Adrenal gland (tissue), 12 donors: ENCODE results near the gene LRRC26. TPM values are rescaled to one million over a fixed set of nuclear protein-coding genes. Genes with fewer than 3 reads are reported as not detected.

Experiments used
- DNase-seq, 7 donors: peaks; one replicate each; pipeline ENCODE4 v3.0.0-alpha.2; 2019 to 2020
- H3K27ac ChIP-seq, 5 donors: fragments of 200-600 bp; sonication (generic) in 4 of 5; 1 replicate in 3 of 5; 2 replicates in 2 of 5; pipeline versions ENCODE4 v1.5.1 to v1.8.0; 2016 to 2020; ENCODE audit warnings: mild to moderate bottlenecking in 1 of 5
- H3K27me3 ChIP-seq: fragments of 200-600 bp; 2 replicates; pipeline ENCODE4 v1.8.0; 2021
- H3K36me3 ChIP-seq, 2 donors: fragments of 200-600 bp; replicated peaks in 1 of 2; 1 replicate in 1 of 2; 2 replicates in 1 of 2; pipeline versions ENCODE4 v1.5.1 to v1.8.0; 2018 to 2022
- H3K4me1 ChIP-seq, 2 donors: fragments of 200-600 bp; replicated peaks in 1 of 2; 1 replicate in 1 of 2; 2 replicates in 1 of 2; pipeline versions ENCODE4 v1.5.1 to v1.8.0; 2018 to 2021
- H3K4me3 ChIP-seq, 4 donors: fragments of 200-600 bp; sonication (generic) in 3 of 4; one replicate each; pipeline ENCODE4 v1.5.1; 2016 to 2018
- H3K9me3 ChIP-seq, 3 donors: fragments of 200-600 bp; sonication (generic) in 1 of 3; replicated peaks in 1 of 3; 1 replicate in 2 of 3; 2 replicates in 1 of 3; pipeline versions ENCODE4 v1.5.1 to v1.8.0; 2016 to 2021
- CTCF ChIP-seq, 6 experiments: fragments of 450-650 bp in 4 of 6; fragments of 200-600 bp in 2 of 6; sonication (generic) in 1 of 6; IDR thresholded peaks; 1 replicate in 5 of 6; 2 replicates in 1 of 6; pipeline versions ENCODE4 v1.5.1 to v1.8.0; 2016 to 2021; ENCODE audit warnings: antibody characterized with exemption in 6 of 6, mild to moderate bottlenecking in 2 of 6, moderate library complexity in 1 of 6
- POLR2A ChIP-seq, 2 donors: fragments of 450-650 bp; IDR thresholded peaks; one replicate each; pipeline ENCODE4 v1.6.1; 2017; ENCODE audit warnings: antibody characterized with exemption in 2 of 2, mild to moderate bottlenecking in 2 of 2, moderate library complexity in 1 of 2
- WGBS, 4 donors: extraction: QIAGEN DNeasy Blood & Tissue Kit in 2 of 4; methylation state at CpG; one replicate each; pipeline versions ENCODE4 v1.1.5 to v1.1.7; 2013 to 2017; 5-methylcytosine and 5-hydroxymethylcytosine counted together
- intact Hi-C, 2 donors: fragments of 100-400 bp; cut with DNase I; formaldehyde crosslinking; loops; one replicate each; pipeline versions ENCODE4 v1.14.1 to v1.15.0; 2022 to 2023
- polyA plus RNA-seq, 3 donors: library from polyadenylated mRNA; stranded (reverse); fragments of 200-250 nt in 2 of 3; fragments of 350-450 nt in 1 of 3; fragmentation: Illumina TruSeq in 1 of 3; extraction: RNeasy Lipid Tissue Mini Kit (QIAGEN cat#74804) in 1 of 3; gene quantifications; one replicate each; pipeline ENCODE4 v1.2.3, GENCODE V29; 2013 to 2014
- total RNA-seq, 9 donors: library from RNA; depleted of rRNA in 4 of 9; stranded (reverse); fragments of >200 nt in 4 of 9; fragments of 120-200 nt in 1 of 9; fragmentation: NEBNext Ultra II Directional in 1 of 9; extraction: Animal tissue kit (Norgen Biotek cat#: 25700) in 1 of 9; gene quantifications; one replicate each; pipeline versions ENCODE4 v1.1.0 to v1.2.4, GENCODE V29; 2013 to 2023
- donor health status: healthy with polysubstance abuse.
- donor health status: Bipolar disorder and iron deficiency.
- donor health status: DM: yes; HTN: yes; CAD: no.
- donor health status: DM: no; HTN: no; CAD: no.
- donor health status: DM: no; HTN: no; CAD: no.
- donor health status: DM: yes; HTN: yes; CAD: no.

The LRRC26 gene
- total and polyA plus RNA-seq, 12 donors: not detected

GRCh38 chr9:137134191-137134590 lies 35.7 kb downstream of the LRRC26 start:
- H3K4me3 ChIP-seq: no peak overlapping the region
- peaks cover 38% of the 10 kb centered on the region for H3K27me3 ChIP-seq
- no peaks in the 10 kb centered on the region for H3K36me3 ChIP-seq
- H3K4me1 ChIP-seq: peaks cover 5 to 9% of the 10 kb centered on the region in 2 donors
- DNase-seq: no peak
- TF ChIP-seq POLR2A (IDR thresholded peaks at IDR 0.05) (no peak), CTCF (IDR thresholded peaks at IDR 0.05) (no peak)
- intact Hi-C loops: no loop called here
- H3K27ac ChIP-seq: no peak overlapping the region
- 68 to 87% (median 78%) methylated on average over 4 of the region's 4 CpGs for WGBS, 4 donors
- H3K9me3 ChIP-seq: no peaks in the 10 kb centered on the region

GRCh38 chr9:137130176-137130755 lies 39.6 kb downstream of the LRRC26 start:
- intact Hi-C loops: no loop called here
- Histone ChIP-seq H3K36me3 (no peaks in the 10 kb centered on the region), H3K27ac (peak overlapping the region in 2 of 5 donors; percentile 13 to 66), H3K9me3 (no peaks in the 10 kb centered on the region), H3K27me3 (peaks cover 3% of the 10 kb centered on the region), H3K4me3 (peak overlapping the region in 3 of 4 donors; percentile 52 to 94 (median 81)), H3K4me1 (peaks cover 15 to 26% of the 10 kb centered on the region in 2 donors)
- no peak for DNase-seq
- TF ChIP-seq CTCF (IDR thresholded peaks at IDR 0.05) (no peak), POLR2A (IDR thresholded peaks at IDR 0.05) (no peak)
- 9 to 20% (median 10%) methylated on average over 1 to 58 of the region's 58 CpGs for WGBS, 4 donors

- intact Hi-C loops: no loop called here
- H3K9me3 ChIP-seq: no peaks in the 10 kb centered on the region
- WGBS, 4 donors: 0 to 1% (median 0%) methylated on average over 7 to 86 of the region's 86 CpGs
- peak in 1 of 6 experiments; percentile 24 for TF ChIP-seq CTCF (IDR thresholded peaks at IDR 0.05)
- TF ChIP-seq POLR2A (IDR thresholded peaks at IDR 0.05): peak; percentile 44 to 64
- H3K4me1 ChIP-seq: peaks cover 15 to 26% of the 10 kb centered on the region in 2 donors
- DNase-seq: peak; percentile 87 to 95 (median 89)
- peak overlapping the region; percentile 41 to 94 (median 66) for H3K4me3 ChIP-seq
- H3K27ac ChIP-seq: peak overlapping the region in 3 of 5 donors; percentile 21 to 66 (median 64)
- H3K27me3 ChIP-seq: peaks cover 1% of the 10 kb centered on the region
- no peaks in the 10 kb centered on the region for H3K36me3 ChIP-seq
Measured at GRCh38 chr9:137129456-137130175, 40.2 kb downstream of the LRRC26 start.

GRCh38 chr9:137128862-137129455 lies 40.9 kb downstream of the LRRC26 start:
- H3K9me3 ChIP-seq: no peaks in the 10 kb centered on the region
- TF ChIP-seq CTCF (IDR thresholded peaks at IDR 0.05): no peak
- TF ChIP-seq POLR2A (IDR thresholded peaks at IDR 0.05): no peak
- no peaks in the 10 kb centered on the region for H3K27me3 ChIP-seq
- H3K36me3 ChIP-seq: no peaks in the 10 kb centered on the region
- 16 to 48% (median 29%) methylated on average over 12 to 37 of the region's 37 CpGs for WGBS, 4 donors
- peak overlapping the region; percentile 41 to 94 (median 66) for H3K4me3 ChIP-seq
- peak overlapping the region in 3 of 5 donors; percentile 21 to 66 (median 64) for H3K27ac ChIP-seq
- peak in 3 of 7 donors; percentile 35 to 72 (median 41) for DNase-seq
- intact Hi-C loops: no loop called here
- peaks cover 15 to 26% of the 10 kb centered on the region in 2 donors for H3K4me1 ChIP-seq
